Measurements from ENCODE around the gene TMEM33. TPM values are rescaled to one million over a fixed set of nuclear protein-coding genes. Genes with fewer than 3 reads are reported as not detected.
"Not testable (repeated sequence)": the region's sequence is repeated elsewhere in the genome, so short reads cannot be mapped to it uniquely, and the experiment has no call there.

TMEM33 gene
- total RNA-seq, 2 experiments from 2014 or later, result 49.2 to 49.4 TPM

DNA sequence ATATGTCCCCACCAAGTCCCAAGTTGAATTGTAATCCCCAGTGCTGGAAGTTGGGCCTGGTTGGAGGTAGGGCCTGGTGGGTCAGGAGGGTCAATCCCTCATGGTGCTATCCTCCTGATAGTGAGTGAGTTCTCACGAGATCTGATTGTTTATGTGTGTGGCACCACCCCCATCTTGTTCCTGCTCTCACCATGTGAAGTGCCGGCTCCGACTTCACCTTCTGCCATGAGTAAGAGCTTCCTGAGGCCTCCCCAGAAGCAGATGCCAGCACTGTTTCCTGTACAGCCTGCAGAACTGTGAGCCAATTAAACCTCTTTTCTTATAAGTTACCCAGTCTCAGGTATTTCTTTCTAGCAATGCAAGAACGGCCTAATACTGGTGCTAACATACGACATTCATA is 22.7 kb upstream of the TMEM33 start:
- H3K9me3 Mint-ChIP-seq, result no peaks in the 10 kb centered on the region
- DNase-seq, result no peak

DNA sequence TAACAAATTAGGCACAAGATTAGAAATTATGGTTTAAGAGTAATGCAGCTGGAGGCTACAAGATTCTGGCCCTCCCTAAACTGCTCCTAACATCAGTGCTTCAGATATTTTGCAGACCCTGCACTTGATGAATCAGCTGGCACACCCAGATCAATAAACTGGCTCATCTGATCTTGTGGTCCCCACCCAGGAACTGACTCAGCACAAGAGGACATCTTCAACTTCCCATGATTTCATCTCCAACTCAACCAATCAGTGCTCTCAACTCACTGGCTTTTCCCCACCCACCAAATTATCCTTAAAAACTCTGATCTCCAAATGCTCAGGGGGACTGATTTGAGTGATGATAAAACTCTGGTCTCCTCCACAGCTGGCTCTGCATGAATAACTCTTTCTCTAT is 21.7 kb upstream of the TMEM33 start:
- TF ChIP-seq, protein P1, sequence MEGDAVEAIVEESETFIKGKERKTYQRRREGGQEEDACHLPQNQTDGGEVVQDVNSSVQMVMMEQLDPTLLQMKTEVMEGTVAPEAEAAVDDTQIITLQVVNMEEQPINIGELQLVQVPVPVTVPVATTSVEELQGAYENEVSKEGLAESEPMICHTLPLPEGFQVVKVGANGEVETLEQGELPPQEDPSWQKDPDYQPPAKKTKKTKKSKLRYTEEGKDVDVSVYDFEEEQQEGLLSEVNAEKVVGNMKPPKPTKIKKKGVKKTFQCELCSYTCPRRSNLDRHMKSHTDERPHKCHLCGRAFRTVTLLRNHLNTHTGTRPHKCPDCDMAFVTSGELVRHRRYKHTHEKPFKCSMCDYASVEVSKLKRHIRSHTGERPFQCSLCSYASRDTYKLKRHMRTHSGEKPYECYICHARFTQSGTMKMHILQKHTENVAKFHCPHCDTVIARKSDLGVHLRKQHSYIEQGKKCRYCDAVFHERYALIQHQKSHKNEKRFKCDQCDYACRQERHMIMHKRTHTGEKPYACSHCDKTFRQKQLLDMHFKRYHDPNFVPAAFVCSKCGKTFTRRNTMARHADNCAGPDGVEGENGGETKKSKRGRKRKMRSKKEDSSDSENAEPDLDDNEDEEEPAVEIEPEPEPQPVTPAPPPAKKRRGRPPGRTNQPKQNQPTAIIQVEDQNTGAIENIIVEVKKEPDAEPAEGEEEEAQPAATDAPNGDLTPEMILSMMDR (IDR thresholded peaks at IDR 0.05), result no peak
- intact Hi-C loops (cut with micrococcal nuclease), result no loop called here
- H3K27ac Mint-ChIP-seq, result no peak overlapping the region
- H3K4me1 Mint-ChIP-seq (ENCODE audit: low read depth), result peaks cover 5% of the 10 kb centered on the region
- POLR2A ChIA-PET, result interaction anchor here (0.6 to 1.3 kb wide), 2 partner anchors 14 to 843 kb away, joined by 3 read pairs; no protein-coding TSS in a partner anchor
- H3K27me3 Mint-ChIP-seq, result peaks cover 3% of the 10 kb centered on the region
- CTCF ChIA-PET, result no interaction called here
- H3K4me3 Mint-ChIP-seq, result no peak overlapping the region
- DNase-seq, result no peak
- no peaks in the 10 kb centered on the region for H3K36me3 Mint-ChIP-seq (ENCODE audit: low read depth)
- no peak for ATAC-seq
- H3K9me3 Mint-ChIP-seq, result no peaks in the 10 kb centered on the region

More for the DNA sequence above, 22.7 kb upstream of the TMEM33 start:
- no peak overlapping the region for H3K4me3 Mint-ChIP-seq
- ChIA-PET POLR2A (interaction anchor here (1.3 kb wide), 1 partner anchor 15 kb away, joined by 3 read pairs; no protein-coding TSS in a partner anchor), CTCF (no interaction called here)
- no peak overlapping the region for H3K27ac Mint-ChIP-seq
- TF ChIP-seq, protein P1 (IDR thresholded peaks at IDR 0.05), result no peak
- no peak for ATAC-seq
- H3K36me3 Mint-ChIP-seq (ENCODE audit: low read depth), result no peaks in the 10 kb centered on the region
- peaks cover 5% of the 10 kb centered on the region for H3K4me1 Mint-ChIP-seq (ENCODE audit: low read depth)
- intact Hi-C loops (cut with micrococcal nuclease), result no loop called here
- peaks cover 3% of the 10 kb centered on the region for H3K27me3 Mint-ChIP-seq

DNA sequence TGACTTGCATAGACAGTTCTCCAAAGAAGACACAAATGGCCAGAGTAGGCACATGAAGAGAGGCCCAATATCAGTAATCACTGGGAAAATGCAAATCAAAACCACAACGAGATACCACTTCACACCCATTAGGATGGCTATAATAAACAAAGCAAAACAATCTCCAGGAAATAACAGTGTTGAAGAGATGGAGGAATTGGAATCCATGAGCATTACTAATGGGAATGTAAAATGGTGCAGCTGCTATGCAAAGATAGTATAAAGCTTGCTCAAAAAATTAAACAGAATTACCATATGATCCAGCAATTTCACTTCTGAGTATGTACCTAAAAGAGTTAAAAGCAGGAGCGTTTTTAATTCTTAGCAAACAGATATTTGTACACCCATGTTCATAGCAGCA is 17.0 kb upstream of the TMEM33 start:
- Mint-ChIP-seq H3K27me3 (peaks cover 6% of the 10 kb centered on the region), H3K4me3 (no peak overlapping the region), H3K36me3 (ENCODE audit: low read depth) (no peaks in the 10 kb centered on the region), H3K9me3 (no peaks in the 10 kb centered on the region), H3K4me1 (ENCODE audit: low read depth) (peaks cover 5% of the 10 kb centered on the region), H3K27ac (no peak overlapping the region)
- ATAC-seq, result no peak
- DNase-seq, result no peak
- ChIA-PET CTCF (no interaction called here), POLR2A (no interaction called here)
- TF ChIP-seq, protein P1 (IDR thresholded peaks at IDR 0.05), result no peak
- intact Hi-C loops (cut with micrococcal nuclease), result no loop called here

GRCh38 chr4:41920416-41920815 is 14.8 kb upstream of the TMEM33 start:
- intact Hi-C loops (cut with micrococcal nuclease); H3K36me3 Mint-ChIP-seq (ENCODE audit: low read depth): not testable (repeated sequence)
- CTCF ChIA-PET, result interaction anchor here (1.3 kb wide), 1 partner anchor 32 kb away, joined by 3 read pairs; no protein-coding TSS in a partner anchor

GRCh38 chr4:41921476-41921875 is 13.8 kb upstream of the TMEM33 start:
- POLR2A ChIA-PET, result no interaction called here
- CTCF ChIA-PET, result no interaction called here
- H3K27ac Mint-ChIP-seq, result no peak overlapping the region
- DNase-seq, result no peak
- peaks cover 8% of the 10 kb centered on the region for H3K27me3 Mint-ChIP-seq
- H3K4me1 Mint-ChIP-seq (ENCODE audit: low read depth), result no peaks in the 10 kb centered on the region
- H3K36me3 Mint-ChIP-seq (ENCODE audit: low read depth), result no peaks in the 10 kb centered on the region
- no peak for ATAC-seq
- H3K9me3 Mint-ChIP-seq, result no peaks in the 10 kb centered on the region
- intact Hi-C loops (cut with micrococcal nuclease), result no loop called here
- TF ChIP-seq, protein P1 (IDR thresholded peaks at IDR 0.05), result no peak
- no peak overlapping the region for H3K4me3 Mint-ChIP-seq

More at GRCh38 chr4:41920416-41920815, 14.8 kb upstream of the TMEM33 start:
- H3K4me3 Mint-ChIP-seq; H3K9me3 Mint-ChIP-seq; ATAC-seq; H3K27ac Mint-ChIP-seq; POLR2A ChIA-PET; H3K4me1 Mint-ChIP-seq (ENCODE audit: low read depth); DNase-seq; H3K27me3 Mint-ChIP-seq: not testable (repeated sequence)

All from activated CD8-positive, alpha-beta T cell treated with anti-CD3 and anti-CD28 coated beads for 36 hours (primary cell).